Nucleus accumbens (tissue), 56 donors: Measurements from ENCODE around the gene AREL1.
A peak's percentile ranks its signal among the peaks of the same experiment; 100 is the strongest.

Source experiments
- DNase-seq, 56 donors: peaks; one replicate each; lab custom pipeline; 2025; lab: John Stamatoyannopoulos, UW

Gene AREL1

DNA sequence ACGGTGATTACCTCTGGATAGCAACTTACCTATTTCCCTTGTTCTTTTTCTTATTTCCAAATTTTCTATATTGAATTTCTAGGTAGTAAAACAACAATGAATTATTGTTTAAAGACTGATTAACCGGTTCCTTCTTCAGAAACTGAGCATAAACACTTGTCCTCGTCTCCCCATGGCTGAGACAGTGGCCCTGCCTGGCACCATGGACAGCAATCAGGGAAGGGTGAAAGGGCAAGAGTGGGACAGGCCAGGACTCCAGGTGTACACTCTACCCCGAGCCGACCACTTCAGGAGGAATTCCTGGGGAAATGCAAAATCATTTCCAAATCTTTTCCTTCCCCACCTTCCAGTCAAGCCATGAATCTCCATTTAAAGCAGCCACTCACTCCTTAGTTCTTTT lies 52.0 kb downstream of the AREL1 start:
- no peak for DNase-seq

DNA sequence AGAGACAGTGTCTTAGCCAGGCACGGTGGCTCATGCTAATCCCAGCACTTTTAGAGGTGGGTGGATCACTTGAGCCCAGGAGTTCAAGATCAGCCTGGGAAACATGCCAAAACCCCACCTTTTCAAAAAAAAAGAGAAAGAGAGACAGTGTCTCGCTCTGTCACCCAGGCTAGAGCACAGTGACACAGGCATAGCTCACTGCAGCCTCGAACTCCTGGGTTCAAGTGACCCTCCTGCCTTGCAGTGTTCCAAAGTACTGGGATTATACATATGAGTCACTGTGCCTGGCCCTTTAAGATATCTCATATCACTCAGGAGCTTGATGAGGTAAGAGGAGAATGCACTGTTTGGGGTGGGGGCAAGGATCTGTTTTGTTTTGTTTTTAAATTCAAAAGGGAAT lies 52.7 kb downstream of the AREL1 start:
- DNase-seq, result no peak

DNA sequence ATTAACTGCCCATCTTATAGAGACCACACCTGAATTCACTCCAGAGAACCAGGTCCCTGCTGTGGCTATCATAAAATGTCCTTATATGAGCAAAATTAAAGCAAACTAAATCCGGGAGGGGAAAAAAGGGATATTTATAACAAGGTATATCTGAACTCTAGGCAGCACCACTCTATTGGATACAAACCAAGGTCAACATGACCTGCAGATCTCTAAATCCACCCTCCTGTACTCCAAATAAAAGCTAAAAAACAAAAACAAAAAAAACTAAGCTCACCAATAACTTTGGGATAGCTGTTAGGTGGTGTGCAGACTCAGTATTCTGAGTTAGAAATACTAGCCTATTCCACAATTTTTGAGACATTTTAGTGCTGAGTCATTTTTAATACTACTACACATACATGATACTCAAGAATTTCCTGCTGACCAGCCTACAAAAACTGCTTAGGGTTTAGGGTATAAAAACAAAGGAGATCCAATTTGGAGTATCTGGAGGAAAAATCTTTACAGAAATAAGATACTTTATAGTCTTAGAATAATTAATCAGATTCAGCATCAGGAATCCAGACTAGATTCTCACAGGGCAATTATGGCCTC lies 54.2 kb downstream of the AREL1 start:
- DNase-seq, result no peak

DNA sequence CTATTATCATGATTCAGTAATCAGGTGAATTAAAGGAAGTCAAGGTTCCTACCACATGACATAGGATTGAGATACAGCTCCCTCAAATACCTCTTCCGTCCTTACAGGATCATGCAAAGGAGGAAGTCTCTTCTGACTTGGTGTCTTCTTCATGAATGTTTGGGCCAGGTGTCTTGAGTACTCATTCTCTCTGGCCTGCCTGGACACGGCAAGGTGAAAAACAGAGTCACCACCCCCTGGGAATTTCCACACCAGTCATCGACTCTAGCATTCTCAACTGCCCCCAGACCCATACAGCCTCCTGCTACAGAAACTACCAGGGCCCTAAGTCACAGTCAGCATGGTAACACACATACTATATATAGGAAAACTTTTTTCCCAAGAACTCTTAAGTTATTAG lies 55.9 kb downstream of the AREL1 start:
- DNase-seq, result no peak

DNA sequence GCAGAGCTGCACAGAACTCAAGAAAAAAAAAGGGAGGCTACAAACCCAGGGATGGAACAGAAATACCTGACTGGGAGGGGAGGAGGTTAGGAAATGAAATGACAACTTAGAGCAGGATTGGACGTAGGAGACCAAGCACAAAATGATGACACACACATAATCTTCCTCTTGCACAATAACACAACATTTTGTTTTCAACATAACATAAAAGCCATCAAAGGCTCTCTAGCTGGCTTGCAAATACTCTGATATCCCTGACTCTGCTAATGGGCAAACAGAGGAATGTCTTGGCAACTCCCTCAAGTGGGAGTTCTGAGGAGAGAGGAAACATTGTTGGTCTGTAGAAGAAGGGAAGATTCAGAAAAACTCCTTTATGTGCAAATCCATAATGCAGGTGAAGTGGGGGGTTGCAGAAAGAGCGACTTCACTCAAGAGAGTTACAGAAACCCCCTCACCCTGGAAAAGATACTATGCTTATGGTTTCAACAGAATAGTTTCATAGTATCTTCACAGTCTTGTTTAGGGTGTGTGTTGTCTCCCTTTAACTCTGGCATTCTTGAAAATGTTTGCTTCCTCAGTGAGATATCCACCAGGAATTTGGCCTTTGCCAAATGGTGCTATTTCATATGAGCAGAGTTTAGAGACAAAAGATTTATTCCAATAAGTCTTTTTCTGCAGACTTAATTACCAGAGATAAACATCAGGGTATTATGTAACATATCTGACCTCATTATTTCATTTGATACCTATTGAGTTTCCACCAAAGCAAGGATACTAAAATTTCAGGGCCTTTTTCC lies 57.1 kb downstream of the AREL1 start:
- DNase-seq, result no peak

DNA sequence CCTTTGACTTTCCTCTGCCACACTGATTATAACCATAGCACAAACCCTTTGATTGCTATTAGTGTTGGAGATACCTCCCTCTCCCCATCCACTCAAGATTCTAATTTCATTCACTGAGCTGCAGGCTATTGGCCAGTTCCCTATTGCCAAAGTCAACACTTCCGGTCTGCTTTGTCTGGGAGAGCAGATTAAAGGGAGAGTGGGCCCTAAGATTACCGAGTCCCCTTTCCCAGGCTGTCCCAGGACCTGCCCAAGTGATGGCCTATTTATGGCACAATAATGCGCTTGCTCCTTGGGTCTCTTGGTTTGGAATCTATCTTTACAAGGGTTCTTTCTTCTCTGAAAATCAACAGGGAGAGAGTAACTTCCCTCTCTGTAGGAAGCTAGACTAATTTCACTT lies 57.9 kb downstream of the AREL1 start:
- DNase-seq, result no peak

DNA sequence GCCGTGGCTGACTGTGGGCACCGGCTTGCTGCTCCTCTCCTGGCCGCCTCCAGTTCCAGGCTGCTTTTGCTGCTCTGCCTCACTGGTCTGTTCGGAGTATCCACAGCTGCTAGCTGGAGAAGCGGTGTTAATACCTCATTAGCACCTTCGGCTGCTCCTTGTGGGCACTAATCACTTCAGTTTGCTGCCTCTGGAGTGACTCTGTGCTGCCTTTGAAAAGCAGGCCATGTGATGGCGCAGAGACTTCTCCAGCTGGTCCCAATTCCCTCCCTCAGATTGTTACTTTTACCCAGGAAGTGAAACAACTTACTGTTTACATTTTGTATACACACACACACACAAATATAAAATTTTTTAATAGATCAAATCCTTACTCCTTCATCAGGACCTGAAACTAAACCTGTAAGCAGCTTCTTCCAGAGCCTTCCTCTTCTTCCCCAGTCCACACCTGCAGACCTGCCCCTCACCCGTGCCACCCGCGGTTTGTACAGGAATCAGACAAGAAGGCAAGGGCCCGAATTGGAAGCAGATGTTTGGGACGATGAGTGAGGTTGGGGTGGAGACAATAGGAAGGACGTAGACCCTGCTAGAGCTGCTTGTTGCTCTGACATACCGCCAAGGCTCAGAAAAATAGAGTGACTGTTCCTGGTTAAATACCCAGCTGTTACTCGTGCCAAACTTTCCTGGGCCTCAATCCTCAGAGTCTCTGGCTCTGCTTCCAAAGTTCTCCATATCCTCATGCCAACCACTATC lies 59.3 kb downstream of the AREL1 start:
- peak in 13 of 56 donors; percentile 6 to 33 (median 17) for DNase-seq

DNA sequence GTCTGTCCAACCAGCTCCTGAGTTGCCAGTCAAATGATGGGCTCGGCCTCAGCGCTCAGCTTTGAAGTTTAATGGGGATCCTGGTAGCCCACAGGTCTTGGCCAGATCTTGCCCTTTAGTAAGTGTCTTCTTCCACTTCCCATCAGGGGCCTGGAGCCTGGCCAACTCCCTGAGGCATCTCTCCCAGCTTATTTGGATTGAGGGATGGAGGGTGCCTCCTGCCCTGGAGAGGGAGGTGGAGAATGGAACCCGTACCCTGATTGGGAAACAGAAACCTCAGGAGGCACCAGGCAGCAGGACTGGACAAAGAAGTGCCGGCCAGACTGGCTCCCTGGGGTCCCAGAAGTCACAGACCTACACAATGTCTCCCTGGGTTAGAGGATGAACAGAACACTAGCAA lies 60.3 kb downstream of the AREL1 start:
- no peak for DNase-seq

DNA sequence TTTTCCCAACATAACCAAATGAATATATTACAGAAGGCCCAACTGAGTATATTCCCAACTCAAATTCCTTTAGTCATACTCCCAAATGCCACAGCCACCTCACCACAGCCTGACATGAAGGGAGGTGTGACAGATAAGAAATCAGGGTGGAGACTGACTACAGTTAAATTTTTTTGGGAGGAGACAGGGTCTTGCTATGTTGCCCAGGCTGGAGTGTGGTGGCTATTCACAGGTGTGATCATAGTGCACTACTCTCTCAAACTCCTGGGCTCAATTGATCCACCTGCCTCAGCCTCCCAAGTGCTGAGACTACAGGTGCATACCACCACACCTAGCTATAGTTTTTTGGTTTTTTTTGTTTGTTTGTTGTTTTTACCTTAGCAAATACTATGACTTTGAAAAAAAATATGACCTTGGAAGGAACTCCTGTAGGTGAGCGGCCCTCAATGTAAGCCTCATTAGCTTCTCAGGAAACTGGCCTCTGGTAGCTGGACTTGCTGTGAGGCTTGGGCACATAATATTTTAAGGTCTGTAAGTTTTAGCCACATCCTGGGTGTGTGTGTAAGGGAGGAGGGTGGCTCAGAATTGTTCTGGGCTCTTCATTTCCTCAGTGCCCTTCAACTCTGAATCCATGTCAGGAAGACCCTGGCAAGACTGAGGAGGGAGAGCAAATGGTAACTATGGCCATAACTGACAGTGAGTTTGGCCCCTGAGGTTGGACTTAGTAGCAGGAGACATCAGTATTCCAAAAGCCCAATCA lies 61.8 kb downstream of the AREL1 start:
- no peak for DNase-seq

DNA sequence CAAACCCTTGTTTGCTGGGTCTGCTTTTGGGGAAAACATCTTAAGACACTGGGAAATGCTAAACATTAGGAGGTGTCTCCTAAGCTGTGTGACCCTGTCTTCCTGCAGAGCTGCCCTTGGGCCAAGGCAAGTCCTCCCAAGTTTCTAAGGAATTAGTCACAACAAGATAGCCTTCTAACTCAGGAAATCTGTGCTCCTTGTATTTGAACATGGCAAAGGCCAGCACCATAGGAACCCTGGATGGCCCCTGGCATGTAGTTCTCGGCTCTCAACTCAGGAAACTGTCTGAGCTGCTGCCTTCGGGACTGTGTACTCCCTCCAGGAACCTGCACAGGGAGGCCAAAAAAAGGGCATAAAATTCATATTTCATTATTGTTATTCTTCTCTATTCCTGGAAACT lies 63.2 kb downstream of the AREL1 start:
- DNase-seq, result no peak

DNA sequence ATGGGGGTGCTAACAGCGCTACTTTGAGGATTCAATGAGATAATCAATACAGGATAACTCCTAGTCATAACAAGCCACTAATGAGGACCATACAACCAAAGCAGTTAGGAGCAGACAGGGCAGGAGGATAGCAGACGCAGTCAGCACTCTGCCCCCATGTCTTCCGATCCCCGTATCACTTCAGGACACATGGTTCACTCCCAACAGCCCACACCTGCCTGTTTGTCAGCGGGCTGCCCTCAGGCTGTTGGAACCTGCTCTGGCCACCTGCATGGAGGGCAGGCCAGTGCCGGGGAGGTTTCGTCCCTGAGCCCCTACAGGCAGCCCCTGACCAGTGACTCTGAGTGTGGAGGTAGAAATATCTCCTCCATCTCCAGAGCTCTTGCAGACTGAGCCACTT lies 63.7 kb downstream of the AREL1 start:
- DNase-seq, result no peak

DNA sequence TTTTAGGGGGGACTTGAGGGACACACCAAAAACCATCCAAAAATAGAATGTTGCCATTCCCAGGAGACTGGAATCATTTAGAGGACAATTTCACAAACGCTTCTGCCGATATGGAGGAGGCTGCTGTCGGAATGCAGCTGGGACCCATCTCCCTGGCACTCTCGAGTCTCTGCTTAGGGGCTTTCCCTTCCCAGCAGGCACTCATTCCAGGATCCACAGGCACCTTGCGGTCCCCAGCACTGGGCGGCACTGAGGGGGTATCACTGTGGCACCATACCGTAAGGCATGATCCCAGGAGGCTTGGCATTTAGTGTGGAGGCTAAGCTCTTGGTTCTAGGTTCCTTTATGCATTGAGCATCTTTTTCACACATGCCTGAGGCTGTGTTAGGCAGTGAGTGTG lies 64.3 kb downstream of the AREL1 start:
- DNase-seq, result no peak

DNA sequence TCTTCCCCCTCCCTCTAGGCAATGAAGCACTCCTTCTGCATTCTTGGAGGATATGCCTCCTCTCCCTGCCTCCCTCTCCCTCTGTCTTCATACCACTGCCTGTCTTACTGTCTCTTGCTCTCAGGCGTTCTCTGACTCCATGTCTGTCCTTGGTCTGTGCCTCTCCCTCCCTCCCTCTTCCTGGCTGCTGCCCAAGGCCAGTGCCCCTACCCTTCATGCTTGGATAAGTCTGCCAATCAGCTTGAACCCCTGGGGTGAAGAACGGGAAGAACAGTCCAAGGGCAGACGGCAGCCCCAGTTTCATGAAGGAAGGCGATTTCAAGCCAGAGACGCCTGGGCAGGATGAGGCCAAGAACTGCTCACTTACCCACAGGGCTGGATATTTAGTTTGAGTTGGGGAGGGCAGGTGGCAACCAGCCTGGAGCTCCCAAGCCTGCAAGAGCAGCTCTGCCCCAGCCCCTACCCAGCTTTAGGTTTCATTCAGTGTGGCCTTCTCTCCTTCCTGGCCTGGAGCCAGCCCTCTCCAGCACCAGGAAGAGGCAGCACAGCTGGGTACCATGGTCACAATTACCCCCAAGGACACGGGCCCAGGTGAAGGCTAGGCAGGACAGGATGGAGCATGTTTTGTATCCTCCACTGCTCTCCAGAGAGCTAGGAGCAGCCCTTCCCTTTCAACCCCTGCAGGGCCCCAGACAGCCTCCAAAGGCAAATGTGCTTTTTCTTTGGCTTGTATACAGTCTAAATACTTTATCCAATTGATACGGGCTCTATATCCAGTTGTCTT lies 65.0 kb downstream of the AREL1 start:
- peak in 6 of 56 donors; percentile 1 to 31 (median 10) for DNase-seq

DNA sequence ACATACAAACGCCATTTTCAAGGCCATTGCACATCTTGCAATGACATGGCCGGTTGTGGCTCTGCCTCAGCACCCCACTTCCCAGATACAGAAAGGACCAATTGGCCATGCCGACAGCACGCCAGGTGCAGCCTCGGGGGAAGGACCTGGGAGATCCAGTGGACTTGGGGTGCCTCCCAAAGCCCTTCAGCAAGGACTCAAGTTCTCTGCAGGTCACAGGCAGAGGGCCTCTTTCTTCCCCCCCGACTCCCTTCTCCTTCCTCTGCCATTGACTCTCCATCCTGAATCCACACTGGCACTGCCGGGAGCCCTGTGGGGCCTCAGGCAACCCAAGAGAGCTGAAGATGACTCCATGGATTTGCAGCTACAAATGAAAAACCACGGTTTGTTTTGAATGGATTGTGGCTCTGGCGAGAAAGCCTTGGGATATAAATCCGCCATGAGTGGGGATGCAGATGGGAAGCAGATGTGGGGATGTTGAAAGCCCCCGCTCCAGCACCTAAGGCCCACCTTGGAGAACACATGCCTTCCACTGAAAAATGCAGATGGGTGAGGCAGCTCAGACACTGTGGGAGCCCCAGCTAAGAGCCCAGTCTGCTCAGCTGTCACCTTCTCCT lies 65.7 kb downstream of the AREL1 start:
- no peak for DNase-seq

DNA sequence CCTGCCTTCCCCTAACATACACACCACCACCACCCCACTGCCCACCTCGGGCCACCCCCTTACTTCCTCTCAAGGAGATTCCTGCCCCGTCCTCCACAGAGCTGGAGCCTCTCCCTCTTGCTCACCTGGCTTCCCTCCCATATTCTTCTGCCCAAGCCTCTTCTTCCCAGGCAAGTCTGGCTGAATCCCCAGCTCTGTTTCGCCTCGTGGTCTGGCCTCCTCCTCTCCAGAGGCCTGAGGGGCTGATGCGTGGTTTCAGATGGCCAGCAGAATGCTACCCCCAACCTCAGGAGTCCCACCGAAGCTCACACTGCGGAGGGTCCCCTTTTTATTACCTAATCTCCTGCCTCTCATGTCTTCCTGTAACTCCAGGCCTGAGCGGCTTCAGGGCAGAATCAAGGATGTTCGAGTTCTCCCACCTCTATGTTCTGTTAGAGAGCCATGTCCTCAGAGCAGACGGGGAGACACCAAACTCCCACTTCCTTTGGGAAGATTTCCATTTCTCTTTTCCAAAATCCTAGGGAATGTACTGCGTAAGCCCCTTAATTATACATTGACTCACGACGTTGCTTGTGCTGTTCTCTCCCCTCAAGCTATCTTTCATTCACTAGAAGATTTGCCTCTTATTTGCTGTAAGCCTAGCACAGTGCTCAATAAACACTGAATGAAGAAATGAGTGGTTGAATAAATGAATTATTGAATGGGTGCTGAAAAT lies 67.0 kb downstream of the AREL1 start:
- no peak for DNase-seq

DNA sequence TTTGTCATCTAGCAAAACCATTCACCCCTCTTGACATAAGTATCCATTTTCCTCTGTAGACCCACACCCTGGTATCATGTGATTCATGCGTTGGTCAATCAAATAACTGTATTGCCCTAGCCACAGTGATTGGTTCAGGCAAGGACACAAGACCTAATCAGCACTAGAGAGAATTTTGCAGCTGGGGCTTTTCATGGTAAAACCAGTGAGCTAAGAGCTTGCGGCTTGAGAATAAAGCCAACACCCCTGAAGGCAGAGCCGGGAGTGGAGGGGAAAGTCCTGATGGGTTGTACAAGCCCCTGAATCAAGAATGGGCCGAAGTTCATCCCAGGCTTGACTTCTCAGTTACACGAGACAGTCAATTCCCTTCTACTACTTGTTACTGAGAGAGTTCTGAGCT lies 67.6 kb downstream of the AREL1 start:
- DNase-seq, result no peak

DNA sequence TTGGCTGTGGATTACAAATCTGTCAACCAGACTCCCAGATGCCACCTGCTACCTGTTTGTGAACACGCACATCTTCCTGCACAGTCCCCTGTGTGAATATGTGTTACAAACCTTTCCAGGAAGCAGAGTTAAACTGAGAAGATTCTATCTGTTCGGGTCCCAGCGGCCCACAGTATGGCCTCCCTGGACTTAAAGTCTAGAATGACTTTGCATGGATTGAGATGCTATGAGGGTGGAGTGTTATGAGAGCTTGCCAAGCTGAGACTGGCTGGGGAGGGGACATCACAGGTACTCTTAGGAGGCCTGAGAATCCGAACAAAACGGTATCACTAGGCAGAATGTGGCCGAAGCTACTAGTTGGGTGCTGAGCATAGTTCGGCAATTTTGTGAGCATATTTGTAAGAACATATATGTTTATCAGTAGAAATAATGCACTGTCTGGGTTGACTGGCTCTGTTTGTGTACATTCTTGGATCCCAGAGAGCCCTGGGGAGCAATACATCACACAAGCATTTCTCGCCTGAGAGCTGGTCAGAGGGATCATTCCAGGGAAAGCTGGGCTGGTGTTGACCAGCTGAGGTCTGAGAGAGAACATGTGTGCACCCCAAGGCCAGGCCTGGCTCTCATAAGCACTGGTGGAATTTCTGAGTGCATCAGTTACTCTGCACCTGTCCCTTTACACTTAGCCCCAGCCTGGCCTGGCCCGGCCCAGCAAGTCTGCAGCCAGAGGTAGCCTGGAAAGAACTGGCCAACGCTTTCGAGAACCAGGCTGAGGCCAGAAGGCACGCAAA lies 71.1 kb downstream of the AREL1 start:
- no peak for DNase-seq

DNA sequence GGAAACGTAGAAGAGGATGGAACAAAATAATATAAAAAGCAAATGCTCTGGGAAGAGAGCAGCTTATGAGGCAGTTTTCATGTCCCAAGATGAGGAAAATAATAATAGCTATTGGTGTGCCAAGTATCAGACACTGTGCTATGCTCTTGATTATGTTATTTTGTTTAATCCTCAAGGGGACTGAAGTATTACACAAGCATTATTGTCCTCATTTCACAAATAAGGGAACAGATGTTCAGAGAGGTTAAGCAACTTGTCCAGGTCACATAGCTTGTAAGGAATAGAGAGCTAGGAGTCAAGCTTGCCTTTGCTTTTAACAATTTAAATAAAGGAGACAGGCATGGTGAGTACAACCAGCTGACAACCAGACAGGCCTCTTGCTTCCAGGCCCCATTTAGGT lies 73.9 kb downstream of the AREL1 start:
- no peak for DNase-seq
